GM18868 (cell line): ENCODE measurements around the gene RBM20.
"Not testable (repeated sequence)": the region's sequence is repeated elsewhere in the genome, so short reads cannot be mapped to it uniquely, and the experiment has no call there.

Experiments
- ATAC-seq: cut with Tn5 transposase; IDR thresholded peaks from one replicate; pipeline ENCODE4 v1.9.1; 2021; ENCODE audit warnings: mild to moderate bottlenecking, moderate library complexity; ENCODE audit not compliant: unreplicated experiment

RBM20 gene

GRCh38 chr10:110758128-110758765 is 114.1 kb downstream of the RBM20 start:
- ATAC-seq, result no peak

GRCh38 chr10:110758898-110759297 is 114.8 kb downstream of the RBM20 start:
- no peak for ATAC-seq

- no peak for ATAC-seq
Observed at GRCh38 chr10:110759523-110759922, 115.4 kb downstream of the RBM20 start.

GRCh38 chr10:110762109-110762848 is 118.1 kb downstream of the RBM20 start:
- no peak for ATAC-seq

GRCh38 chr10:110762849-110763211 is 118.7 kb downstream of the RBM20 start:
- ATAC-seq, result no peak

GRCh38 chr10:110764378-110764777 is 120.2 kb downstream of the RBM20 start:
- ATAC-seq, result no peak

GRCh38 chr10:110764793-110765512 is 120.8 kb downstream of the RBM20 start:
- no peak for ATAC-seq

GRCh38 chr10:110765513-110766319 is 121.6 kb downstream of the RBM20 start:
- no peak for ATAC-seq

- ATAC-seq, result not testable (repeated sequence)
Observed at GRCh38 chr10:110767601-110768000, 123.5 kb downstream of the RBM20 start.

- ATAC-seq, result no peak
Observed at GRCh38 chr10:110770243-110770642, 126.1 kb downstream of the RBM20 start.

- no peak for ATAC-seq
Observed at GRCh38 chr10:110771486-110771885, 127.3 kb downstream of the RBM20 start.

GRCh38 chr10:110771991-110772390 is 127.9 kb downstream of the RBM20 start:
- ATAC-seq, result no peak

- no peak for ATAC-seq
Observed at GRCh38 chr10:110772454-110773025, 128.4 kb downstream of the RBM20 start.

- no peak for ATAC-seq
Observed at GRCh38 chr10:110773693-110774068, 129.5 kb downstream of the RBM20 start.

- peak; percentile 93 for ATAC-seq
Observed at GRCh38 chr10:110774069-110775019, 130.2 kb downstream of the RBM20 start.

- ATAC-seq, result no peak
Observed at GRCh38 chr10:110775020-110775375, 130.9 kb downstream of the RBM20 start.

GRCh38 chr10:110775406-110775805 is 131.3 kb downstream of the RBM20 start:
- no peak for ATAC-seq

GRCh38 chr10:110777017-110777416 is 132.9 kb downstream of the RBM20 start:
- ATAC-seq, result no peak

GRCh38 chr10:110777661-110778060 is 133.5 kb downstream of the RBM20 start:
- ATAC-seq, result no peak

- ATAC-seq, result no peak
Observed at GRCh38 chr10:110778211-110778610, 134.1 kb downstream of the RBM20 start.
